HepG2 (cell line): ENCODE data around the gene LURAP1L. TPM values are rescaled to one million over a fixed set of nuclear protein-coding genes. Genes with fewer than 3 reads are reported as not detected.

Experiments
- CEBPG ChIP-seq: IDR thresholded peaks from 2 replicates; pipeline ENCODE4 v1.6.1; 2016
- E2F1 ChIP-seq: sonication (generic); formaldehyde crosslinking; IDR thresholded peaks from 2 replicates; pipeline ENCODE4 v1.5.0; 2020; ENCODE audit warnings: missing genetic modification reagents
- FOXP4 ChIP-seq: sonication (generic); formaldehyde crosslinking; IDR thresholded peaks from 2 replicates; pipeline ENCODE4 v1.4.0; 2020; ENCODE audit warnings: missing genetic modification reagents
- GMEB2 ChIP-seq: IDR thresholded peaks from 2 replicates; pipeline ENCODE4 v1.6.1; 2016; ENCODE audit warnings: missing biosample characterization, missing genetic modification reagents, low read depth
- HNF4A ChIP-seq: sonication (generic); formaldehyde crosslinking; IDR thresholded peaks from 2 replicates; pipeline ENCODE4 v1.4.0; 2020; ENCODE audit warnings: missing genetic modification reagents
- ISX ChIP-seq: sonication (generic); formaldehyde crosslinking; conservative IDR thresholded peaks from 2 replicates; pipeline ENCODE4 v1.5.0; 2020; ENCODE audit warnings: missing genetic modification reagents
- KLF9 ChIP-seq: IDR thresholded peaks from 2 replicates; pipeline ENCODE4 v1.6.1; 2016; ENCODE audit warnings: low read depth
- NCOA2 ChIP-seq: sonication (generic); formaldehyde crosslinking; IDR thresholded peaks from 2 replicates; pipeline ENCODE4 v1.8.0; 2022; ENCODE audit warnings: inconsistent platforms
- RCOR2 ChIP-seq: IDR thresholded peaks from 2 replicates; pipeline ENCODE4 v1.6.1; 2016; ENCODE audit warnings: missing biosample characterization, missing genetic modification reagents
- SIX4 ChIP-seq: sonication (generic); formaldehyde crosslinking; IDR thresholded peaks from 2 replicates; pipeline ENCODE4 v1.4.0; 2020; ENCODE audit warnings: missing genetic modification reagents
- ZFYVE20 ChIP-seq: sonication (generic); formaldehyde crosslinking; IDR thresholded peaks from 2 replicates; pipeline ENCODE4 v1.8.0; 2023; ENCODE audit warnings: low read depth, mild to moderate bottlenecking, moderate library complexity, missing genetic modification reagents, borderline replicate concordance
- ZNF468 ChIP-seq: sonication (generic); formaldehyde crosslinking; IDR thresholded peaks from 2 replicates; pipeline ENCODE4 v1.8.0; 2022; ENCODE audit warnings: mild to moderate bottlenecking, moderate library complexity, missing genetic modification reagents
- ZNF556 ChIP-seq: sonication (generic); formaldehyde crosslinking; IDR thresholded peaks from 2 replicates; pipeline ENCODE4 v1.4.0; 2020; ENCODE audit warnings: mild to moderate bottlenecking, missing genetic modification reagents, borderline replicate concordance
- polyA plus RNA-seq, 8 experiments: library from polyadenylated mRNA; depleted of rRNA in 3 of 8; stranded (reverse) in 7 of 8; unstranded in 1 of 8; fragments of >200 nt; fragmentation: Illumina TruSeq in 4 of 8; extraction: Trizol in 4 of 8; gene quantifications; 2 replicates each; pipeline versions ENCODE4 v1.2.1 to v1.2.3, GENCODE V29; 2011 to 2016; ENCODE audit warnings: low read depth in 4 of 8, missing spikeins in 1 of 8, mixed read lengths in 1 of 8; ENCODE audit not compliant: insufficient read depth in 1 of 8
- total RNA-seq, 5 experiments: library from RNA; depleted of rRNA; stranded (reverse); fragments of >200 nt; fragmentation: Illumina TruSeq; extraction: Trizol; gene quantifications; 2 replicates each; pipeline ENCODE4 v1.2.3, GENCODE V29; 2016; ENCODE audit warnings: low read depth in 1 of 5
- TF ChIP-seq, protein P1 (sequence below): sonication (generic); formaldehyde crosslinking; IDR thresholded peaks from 2 replicates; pipeline ENCODE4 v1.5.0; 2020; ENCODE audit warnings: mild to moderate bottlenecking, missing genetic modification reagents
- TF ChIP-seq, protein P2 (sequence below): sonication (generic); formaldehyde crosslinking; IDR thresholded peaks from 2 replicates; pipeline ENCODE4 v1.4.0; 2020; ENCODE audit warnings: mild to moderate bottlenecking, missing genetic modification reagents
- TF ChIP-seq, protein P3 (sequence below): IDR thresholded peaks from 2 replicates; pipeline ENCODE4 v1.6.1; 2012; ENCODE audit warnings: low read length, improper control_type of control experiment

LURAP1L gene
- total and polyA plus RNA-seq, 2 of the 13 experiments (the other 11 are each of a cell fraction or from before 2014, with no cell fraction given) = 6.7 to 16.6 TPM

DNA sequence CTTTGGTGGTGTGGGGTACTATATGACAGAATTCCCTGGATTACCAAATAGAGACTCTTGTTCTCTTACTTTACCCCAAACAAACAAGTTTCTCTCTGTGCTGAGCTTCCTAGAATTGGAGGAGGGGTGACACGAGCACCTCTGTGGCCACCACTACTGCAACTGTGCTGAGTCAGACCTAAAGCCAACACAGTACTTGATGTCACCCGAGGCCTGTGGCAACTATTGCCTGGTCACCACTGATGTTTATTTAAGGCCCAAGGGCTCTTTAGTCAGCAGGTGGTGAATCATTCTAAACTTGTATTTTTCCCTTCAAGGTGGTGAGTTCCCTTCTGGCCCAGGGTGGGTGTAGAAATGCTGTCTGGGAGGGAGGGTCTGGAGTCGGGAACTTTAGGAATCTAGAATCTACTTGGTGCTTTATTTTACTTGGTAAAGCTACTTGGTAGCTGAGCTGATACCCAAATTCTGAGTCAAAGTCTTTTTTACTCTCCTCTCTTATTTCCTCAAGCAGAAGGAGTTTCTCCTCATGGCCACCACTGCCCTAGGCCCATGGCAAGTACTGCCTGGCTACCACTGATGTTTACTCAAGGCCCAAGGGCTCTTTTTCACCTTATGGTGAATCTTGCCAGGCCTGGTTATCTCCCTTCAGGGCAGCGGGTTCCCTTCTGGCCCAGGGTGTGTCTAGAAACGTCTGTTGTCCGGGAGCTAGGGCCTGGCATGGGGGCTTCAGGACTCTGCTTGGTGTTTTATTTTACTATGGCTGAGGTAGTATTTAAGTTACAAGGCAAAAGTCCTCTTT, 9.8 kb downstream of the LURAP1L start (continued):
- TF ChIP-seq GMEB2 (CRISPR knock-in tag) = no peak
- TF ChIP-seq HNF4A = no peak
- peak; percentile 76 for TF ChIP-seq NCOA2 (CRISPR knock-in tag)
- TF ChIP-seq ISX (CRISPR knock-in tag) = no peak
- TF ChIP-seq E2F1 (CRISPR knock-in tag) = no peak
- TF ChIP-seq, protein P1, sequence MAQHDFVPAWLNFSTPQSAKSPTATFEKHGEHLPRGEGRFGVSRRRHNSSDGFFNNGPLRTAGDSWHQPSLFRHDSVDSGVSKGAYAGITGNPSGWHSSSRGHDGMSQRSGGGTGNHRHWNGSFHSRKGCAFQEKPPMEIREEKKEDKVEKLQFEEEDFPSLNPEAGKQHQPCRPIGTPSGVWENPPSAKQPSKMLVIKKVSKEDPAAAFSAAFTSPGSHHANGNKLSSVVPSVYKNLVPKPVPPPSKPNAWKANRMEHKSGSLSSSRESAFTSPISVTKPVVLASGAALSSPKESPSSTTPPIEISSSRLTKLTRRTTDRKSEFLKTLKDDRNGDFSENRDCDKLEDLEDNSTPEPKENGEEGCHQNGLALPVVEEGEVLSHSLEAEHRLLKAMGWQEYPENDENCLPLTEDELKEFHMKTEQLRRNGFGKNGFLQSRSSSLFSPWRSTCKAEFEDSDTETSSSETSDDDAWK (CRISPR knock-in tag) = no peak
- TF ChIP-seq RCOR2 (CRISPR knock-in tag) = 0 out of 2 replicates have a peak, but pooled peaks have one; percentile 45
- TF ChIP-seq KLF9 (CRISPR knock-in tag) = no peak
- TF ChIP-seq, protein P2, sequence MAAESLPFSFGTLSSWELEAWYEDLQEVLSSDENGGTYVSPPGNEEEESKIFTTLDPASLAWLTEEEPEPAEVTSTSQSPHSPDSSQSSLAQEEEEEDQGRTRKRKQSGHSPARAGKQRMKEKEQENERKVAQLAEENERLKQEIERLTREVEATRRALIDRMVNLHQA (CRISPR knock-in tag) = 0 out of 2 replicates have a peak, but pooled peaks have one; percentile 41
- TF ChIP-seq SIX4 (CRISPR knock-in tag) = peak; percentile 49; the same call in 1 of the 2 replicates
- no peak for TF ChIP-seq ZNF468 (CRISPR knock-in tag)
- peak; percentile 81 for TF ChIP-seq CEBPG (CRISPR knock-in tag)
- no peak for TF ChIP-seq ZNF556 (CRISPR knock-in tag)
- TF ChIP-seq ZFYVE20 = no peak
- TF ChIP-seq, protein P3, sequence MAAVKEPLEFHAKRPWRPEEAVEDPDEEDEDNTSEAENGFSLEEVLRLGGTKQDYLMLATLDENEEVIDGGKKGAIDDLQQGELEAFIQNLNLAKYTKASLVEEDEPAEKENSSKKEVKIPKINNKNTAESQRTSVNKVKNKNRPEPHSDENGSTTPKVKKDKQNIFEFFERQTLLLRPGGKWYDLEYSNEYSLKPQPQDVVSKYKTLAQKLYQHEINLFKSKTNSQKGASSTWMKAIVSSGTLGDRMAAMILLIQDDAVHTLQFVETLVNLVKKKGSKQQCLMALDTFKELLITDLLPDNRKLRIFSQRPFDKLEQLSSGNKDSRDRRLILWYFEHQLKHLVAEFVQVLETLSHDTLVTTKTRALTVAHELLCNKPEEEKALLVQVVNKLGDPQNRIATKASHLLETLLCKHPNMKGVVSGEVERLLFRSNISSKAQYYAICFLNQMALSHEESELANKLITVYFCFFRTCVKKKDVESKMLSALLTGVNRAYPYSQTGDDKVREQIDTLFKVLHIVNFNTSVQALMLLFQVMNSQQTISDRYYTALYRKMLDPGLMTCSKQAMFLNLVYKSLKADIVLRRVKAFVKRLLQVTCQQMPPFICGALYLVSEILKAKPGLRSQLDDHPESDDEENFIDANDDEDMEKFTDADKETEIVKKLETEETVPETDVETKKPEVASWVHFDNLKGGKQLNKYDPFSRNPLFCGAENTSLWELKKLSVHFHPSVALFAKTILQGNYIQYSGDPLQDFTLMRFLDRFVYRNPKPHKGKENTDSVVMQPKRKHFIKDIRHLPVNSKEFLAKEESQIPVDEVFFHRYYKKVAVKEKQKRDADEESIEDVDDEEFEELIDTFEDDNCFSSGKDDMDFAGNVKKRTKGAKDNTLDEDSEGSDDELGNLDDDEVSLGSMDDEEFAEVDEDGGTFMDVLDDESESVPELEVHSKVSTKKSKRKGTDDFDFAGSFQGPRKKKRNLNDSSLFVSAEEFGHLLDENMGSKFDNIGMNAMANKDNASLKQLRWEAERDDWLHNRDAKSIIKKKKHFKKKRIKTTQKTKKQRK = no peak
- peak; percentile 63; the same call in 1 of the 2 replicates for TF ChIP-seq FOXP4
